Astrocyte (in vitro differentiated cells and primary cell): ENCODE data around the gene CEACAM16. TPM values are rescaled to one million over a fixed set of nuclear protein-coding genes. Genes with fewer than 3 reads are reported as not detected.

Experiments
- DNase-seq: peaks from one replicate; pipeline ENCODE4 v3.0.0-alpha.2; 2010; ENCODE audit warnings: low read depth
- FAIRE-seq: peaks from 2 replicates; lab custom pipeline; 2011; peaks lifted over from hg19 to GRCh38; lab: Jason Lieb, UNC
- H2AFZ ChIP-seq: 2 replicates; pipeline ENCODE4 v1.6.0; 2012; ENCODE audit warnings: low read depth, low read length, inconsistent platforms
- H3K27ac ChIP-seq: 2 replicates; pipeline ENCODE4 v1.5.1; 2011; ENCODE audit warnings: low read depth, low read length, inconsistent platforms
- H3K27me3 ChIP-seq: 2 replicates; pipeline ENCODE4 v1.6.0; 2011; ENCODE audit warnings: low read length, inconsistent platforms; ENCODE audit not compliant: insufficient read depth
- H3K36me3 ChIP-seq: 2 replicates; pipeline ENCODE4 v1.5.1; 2011; ENCODE audit warnings: low read length, inconsistent platforms; ENCODE audit not compliant: insufficient read depth
- H3K4me1 ChIP-seq: 2 replicates; pipeline ENCODE4 v1.5.1; 2011; ENCODE audit warnings: low read length, inconsistent platforms; ENCODE audit not compliant: insufficient read depth
- H3K4me2 ChIP-seq: 2 replicates; pipeline ENCODE4 v1.6.0; 2012; ENCODE audit warnings: low read length, inconsistent platforms
- H3K4me3 ChIP-seq: 2 replicates; pipeline ENCODE4 v1.5.1; 2011; ENCODE audit warnings: low read depth, mild to moderate bottlenecking, low read length, inconsistent platforms; ENCODE audit not compliant: insufficient read depth
- H3K79me2 ChIP-seq: 2 replicates; pipeline ENCODE4 v1.6.0; 2012; ENCODE audit warnings: mild to moderate bottlenecking, low read length, inconsistent platforms; ENCODE audit not compliant: insufficient read depth
- H3K9ac ChIP-seq: 2 replicates; pipeline ENCODE4 v1.6.0; 2012; ENCODE audit warnings: mild to moderate bottlenecking, low read length, inconsistent platforms
- H3K9me3 ChIP-seq: 2 replicates; pipeline ENCODE4 v1.5.1; 2012; ENCODE audit warnings: low read depth, mild to moderate bottlenecking, low read length, inconsistent platforms; ENCODE audit not compliant: insufficient read depth
- H4K20me1 ChIP-seq: 2 replicates; pipeline ENCODE4 v1.6.0; 2012; ENCODE audit warnings: low read length, inconsistent platforms; ENCODE audit not compliant: insufficient read depth
- H3K27ac Mint-ChIP-seq: one replicate; pipeline ENCODE4 v1.8.0; 2021; ENCODE audit warnings: mild to moderate bottlenecking, mixed read lengths; ENCODE audit not compliant: unreplicated experiment
- H3K27me3 Mint-ChIP-seq: one replicate; pipeline ENCODE4 v1.8.0; 2021; ENCODE audit warnings: low read depth, mixed read lengths; ENCODE audit not compliant: unreplicated experiment
- H3K36me3 Mint-ChIP-seq: one replicate; pipeline ENCODE4 v1.8.0; 2021; ENCODE audit warnings: low read depth, mixed read lengths; ENCODE audit not compliant: unreplicated experiment
- H3K4me1 Mint-ChIP-seq: one replicate; pipeline ENCODE4 v1.8.0; 2021; ENCODE audit warnings: low read depth, mixed read lengths; ENCODE audit not compliant: unreplicated experiment
- H3K4me3 Mint-ChIP-seq: one replicate; pipeline ENCODE4 v1.8.0; 2021; ENCODE audit warnings: mild to moderate bottlenecking, moderate library complexity, mixed read lengths; ENCODE audit not compliant: unreplicated experiment
- H3K9me3 Mint-ChIP-seq: one replicate; pipeline ENCODE4 v1.8.0; 2021; ENCODE audit warnings: mild to moderate bottlenecking, mixed read lengths; ENCODE audit not compliant: unreplicated experiment
- EZH2 ChIP-seq: IDR thresholded peaks from 2 replicates; pipeline ENCODE4 v1.6.1; 2012; ENCODE audit warnings: mild to moderate bottlenecking, low read length, inconsistent platforms; ENCODE audit not compliant: insufficient read depth
- total RNA-seq: library from RNA; stranded (reverse); gene quantifications from 2 replicates; pipeline ENCODE4 v1.2.1, GENCODE V29; 2021
- TF ChIP-seq, protein P1 (sequence below): IDR thresholded peaks from 2 replicates; pipeline ENCODE4 v1.5.1; 2011; ENCODE audit warnings: low read depth, mild to moderate bottlenecking, inconsistent platforms, low read length, moderate library complexity; ENCODE audit not compliant: insufficient read depth

The CEACAM16 gene
- total RNA-seq, 1 donor from 2014 or later, result 0.14 TPM

DNA sequence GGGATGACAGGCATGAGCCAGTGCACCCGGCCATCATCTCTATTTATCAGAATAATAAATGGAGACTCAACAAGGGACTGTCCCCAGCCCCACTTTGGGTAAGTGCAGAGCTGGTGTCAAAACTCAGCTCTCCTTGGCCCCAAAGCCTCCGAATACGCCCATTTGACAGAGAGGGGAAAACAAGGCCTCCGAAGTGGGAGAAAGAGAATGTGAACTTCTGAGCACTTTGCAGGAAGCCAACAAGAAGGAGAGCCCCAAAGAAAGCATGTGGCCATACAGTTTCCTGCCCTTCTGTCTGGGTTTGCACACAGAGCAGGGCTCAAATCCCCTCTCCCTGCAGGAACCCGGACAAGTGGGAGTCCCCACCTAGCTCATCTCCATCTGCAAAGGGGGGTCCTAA lies 1.6 kb downstream of the CEACAM16 start:
- Mint-ChIP-seq H3K27me3 (peaks cover 25% of the 10 kb centered on the region), H3K4me1 (no peaks in the 10 kb centered on the region), H3K36me3 (no peaks in the 10 kb centered on the region), H3K27ac (no peak overlapping the region), H3K9me3 (no peaks in the 10 kb centered on the region), H3K4me3 (no peak overlapping the region)
- FAIRE-seq (no peak), DNase-seq (no peak)
- H3K9ac ChIP-seq, result no peak overlapping the region
- no peak overlapping the region for H2AFZ ChIP-seq
- H3K79me2 ChIP-seq, result no peaks in the 10 kb centered on the region
- H3K4me1 ChIP-seq, result no peaks in the 10 kb centered on the region
- TF ChIP-seq EZH2, result no peak
- TF ChIP-seq, protein P1, sequence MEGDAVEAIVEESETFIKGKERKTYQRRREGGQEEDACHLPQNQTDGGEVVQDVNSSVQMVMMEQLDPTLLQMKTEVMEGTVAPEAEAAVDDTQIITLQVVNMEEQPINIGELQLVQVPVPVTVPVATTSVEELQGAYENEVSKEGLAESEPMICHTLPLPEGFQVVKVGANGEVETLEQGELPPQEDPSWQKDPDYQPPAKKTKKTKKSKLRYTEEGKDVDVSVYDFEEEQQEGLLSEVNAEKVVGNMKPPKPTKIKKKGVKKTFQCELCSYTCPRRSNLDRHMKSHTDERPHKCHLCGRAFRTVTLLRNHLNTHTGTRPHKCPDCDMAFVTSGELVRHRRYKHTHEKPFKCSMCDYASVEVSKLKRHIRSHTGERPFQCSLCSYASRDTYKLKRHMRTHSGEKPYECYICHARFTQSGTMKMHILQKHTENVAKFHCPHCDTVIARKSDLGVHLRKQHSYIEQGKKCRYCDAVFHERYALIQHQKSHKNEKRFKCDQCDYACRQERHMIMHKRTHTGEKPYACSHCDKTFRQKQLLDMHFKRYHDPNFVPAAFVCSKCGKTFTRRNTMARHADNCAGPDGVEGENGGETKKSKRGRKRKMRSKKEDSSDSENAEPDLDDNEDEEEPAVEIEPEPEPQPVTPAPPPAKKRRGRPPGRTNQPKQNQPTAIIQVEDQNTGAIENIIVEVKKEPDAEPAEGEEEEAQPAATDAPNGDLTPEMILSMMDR, result no peak
- H3K27ac ChIP-seq, result no peak overlapping the region
- H3K9me3 ChIP-seq, result no peaks in the 10 kb centered on the region
- no peak overlapping the region for H3K4me3 ChIP-seq
- H3K27me3 ChIP-seq, result no peaks in the 10 kb centered on the region
- H3K36me3 ChIP-seq, result no peaks in the 10 kb centered on the region
- H3K4me2 ChIP-seq, result no peak overlapping the region
- H4K20me1 ChIP-seq, result no peaks in the 10 kb centered on the region

DNA sequence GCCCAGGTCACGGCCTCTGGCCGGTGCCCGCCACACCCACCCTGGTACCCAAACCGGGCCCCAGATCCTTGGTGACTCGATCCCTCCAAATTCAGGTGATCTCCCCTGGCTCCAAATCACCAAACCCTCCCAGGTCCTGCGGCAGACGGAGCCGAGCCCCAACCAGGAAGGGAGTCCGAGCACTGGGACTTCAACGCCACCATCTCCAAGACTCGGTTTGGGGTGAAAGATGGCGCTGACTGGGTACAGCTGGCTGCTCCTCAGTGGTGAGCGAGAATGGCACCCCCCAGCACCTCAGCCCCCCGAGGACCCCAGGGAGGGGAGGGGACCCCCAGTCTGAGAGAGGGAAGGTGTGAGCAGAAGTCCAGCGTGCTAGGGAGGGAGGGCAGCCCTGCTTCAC lies 2.3 kb downstream of the CEACAM16 start:
- H4K20me1 ChIP-seq, result no peaks in the 10 kb centered on the region
- H3K9me3 Mint-ChIP-seq, result no peaks in the 10 kb centered on the region
- TF ChIP-seq, protein P1, result no peak
- no peaks in the 10 kb centered on the region for H3K36me3 ChIP-seq
- H2AFZ ChIP-seq, result no peak overlapping the region
- no peaks in the 10 kb centered on the region for H3K36me3 Mint-ChIP-seq
- no peak overlapping the region for H3K4me2 ChIP-seq
- no peaks in the 10 kb centered on the region for H3K79me2 ChIP-seq
- H3K9ac ChIP-seq, result no peak overlapping the region
- FAIRE-seq (no peak), DNase-seq (no peak)
- no peak overlapping the region for H3K4me3 ChIP-seq
- no peak overlapping the region for H3K27ac Mint-ChIP-seq
- H3K27me3 Mint-ChIP-seq, result peaks cover 25% of the 10 kb centered on the region
- no peak overlapping the region for H3K27ac ChIP-seq
- H3K4me3 Mint-ChIP-seq, result no peak overlapping the region
- no peaks in the 10 kb centered on the region for H3K27me3 ChIP-seq
- H3K9me3 ChIP-seq, result no peaks in the 10 kb centered on the region
- no peaks in the 10 kb centered on the region for H3K4me1 Mint-ChIP-seq
- no peaks in the 10 kb centered on the region for H3K4me1 ChIP-seq

DNA sequence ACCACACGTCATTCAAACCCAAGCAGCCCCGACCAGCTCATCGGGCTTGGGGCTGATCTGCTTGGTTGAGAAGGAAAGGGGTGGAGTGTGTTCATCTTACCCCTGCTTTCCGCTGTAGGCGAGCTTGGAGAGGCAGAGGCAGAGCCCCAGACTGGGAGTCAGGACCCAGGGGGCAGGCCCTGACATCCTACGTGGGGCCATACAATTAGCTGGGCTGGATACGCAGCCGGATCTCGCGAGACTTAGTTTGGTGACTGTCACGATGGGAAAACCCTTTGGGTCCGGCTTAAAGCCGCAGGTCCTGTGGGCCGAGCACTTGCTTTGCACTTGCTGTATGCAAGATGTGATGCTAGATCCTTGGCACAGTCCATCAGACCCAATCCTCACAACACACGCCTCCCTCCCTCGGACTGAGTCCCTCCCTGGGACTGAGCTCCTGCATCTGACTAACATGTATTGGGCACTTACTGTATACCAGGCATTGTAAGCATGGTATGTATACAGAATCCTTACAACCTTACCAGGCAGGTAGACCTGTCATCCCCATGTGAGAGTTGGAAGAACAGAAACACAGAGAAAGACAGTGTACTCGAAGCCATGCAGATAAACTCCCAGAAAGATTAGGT lies 3.7 kb downstream of the CEACAM16 start:
- no peak overlapping the region for H2AFZ ChIP-seq
- no peak overlapping the region for H3K4me2 ChIP-seq
- FAIRE-seq, result no peak
- DNase-seq, result no peak
- no peaks in the 10 kb centered on the region for H3K27me3 ChIP-seq
- H3K4me1 ChIP-seq, result no peaks in the 10 kb centered on the region
- no peaks in the 10 kb centered on the region for H3K36me3 Mint-ChIP-seq
- TF ChIP-seq, protein P1, result no peak
- no peak for TF ChIP-seq EZH2
- H3K9me3 ChIP-seq, result no peaks in the 10 kb centered on the region
- no peak overlapping the region for H3K27ac Mint-ChIP-seq
- H3K36me3 ChIP-seq, result no peaks in the 10 kb centered on the region
- H3K27me3 Mint-ChIP-seq, result peaks cover 18% of the 10 kb centered on the region
- no peaks in the 10 kb centered on the region for H3K4me1 Mint-ChIP-seq
- no peak overlapping the region for H3K4me3 Mint-ChIP-seq
- H3K27ac ChIP-seq, result no peak overlapping the region
- no peak overlapping the region for H3K4me3 ChIP-seq
- H4K20me1 ChIP-seq, result no peaks in the 10 kb centered on the region
- H3K9me3 Mint-ChIP-seq, result no peaks in the 10 kb centered on the region
- H3K9ac ChIP-seq, result no peak overlapping the region
- no peaks in the 10 kb centered on the region for H3K79me2 ChIP-seq
